ENCODE results near the gene DBX1. TPM values are rescaled to one million over a fixed set of nuclear protein-coding genes. Genes with fewer than 3 reads are reported as not detected.

DBX1 gene
- total RNA-seq, 4 donors from 2014 or later, result not detected

GRCh38 chr11:20178976-20179375 is 18.7 kb upstream of the DBX1 start:
- DNase-seq (ENCODE audit: low spot score) (no peak), ATAC-seq (ENCODE audit: low FRiP score) (no peak)
- TF ChIP-seq, protein P1, sequence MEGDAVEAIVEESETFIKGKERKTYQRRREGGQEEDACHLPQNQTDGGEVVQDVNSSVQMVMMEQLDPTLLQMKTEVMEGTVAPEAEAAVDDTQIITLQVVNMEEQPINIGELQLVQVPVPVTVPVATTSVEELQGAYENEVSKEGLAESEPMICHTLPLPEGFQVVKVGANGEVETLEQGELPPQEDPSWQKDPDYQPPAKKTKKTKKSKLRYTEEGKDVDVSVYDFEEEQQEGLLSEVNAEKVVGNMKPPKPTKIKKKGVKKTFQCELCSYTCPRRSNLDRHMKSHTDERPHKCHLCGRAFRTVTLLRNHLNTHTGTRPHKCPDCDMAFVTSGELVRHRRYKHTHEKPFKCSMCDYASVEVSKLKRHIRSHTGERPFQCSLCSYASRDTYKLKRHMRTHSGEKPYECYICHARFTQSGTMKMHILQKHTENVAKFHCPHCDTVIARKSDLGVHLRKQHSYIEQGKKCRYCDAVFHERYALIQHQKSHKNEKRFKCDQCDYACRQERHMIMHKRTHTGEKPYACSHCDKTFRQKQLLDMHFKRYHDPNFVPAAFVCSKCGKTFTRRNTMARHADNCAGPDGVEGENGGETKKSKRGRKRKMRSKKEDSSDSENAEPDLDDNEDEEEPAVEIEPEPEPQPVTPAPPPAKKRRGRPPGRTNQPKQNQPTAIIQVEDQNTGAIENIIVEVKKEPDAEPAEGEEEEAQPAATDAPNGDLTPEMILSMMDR (IDR thresholded peaks at IDR 0.05), result no peak

DNA sequence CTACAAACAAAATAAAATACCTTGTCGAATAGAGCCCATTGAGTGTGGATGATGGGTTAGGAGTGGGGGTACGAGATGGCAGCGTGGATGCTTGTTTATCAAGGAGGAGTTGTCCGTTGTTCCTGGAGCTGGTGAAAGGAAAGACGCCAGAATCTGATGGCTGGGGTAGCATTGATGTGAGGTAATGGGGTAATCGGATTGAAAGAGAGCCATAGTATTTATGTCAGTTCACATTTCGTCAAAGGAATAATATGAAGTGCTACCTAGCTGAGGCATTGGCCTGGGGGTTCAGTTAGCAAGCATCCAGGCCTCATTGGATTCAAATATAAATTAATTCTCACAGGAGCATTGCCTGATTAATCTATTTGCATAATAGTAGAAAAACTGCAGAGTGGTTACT is 16.9 kb upstream of the DBX1 start:
- no peak for ATAC-seq (ENCODE audit: low FRiP score)
- TF ChIP-seq, protein P1 (IDR thresholded peaks at IDR 0.05), result no peak
- DNase-seq (ENCODE audit: low spot score), result no peak

- DNase-seq (ENCODE audit: low spot score), result no peak
- TF ChIP-seq, protein P1 (IDR thresholded peaks at IDR 0.05), result no peak
- no peak for ATAC-seq (ENCODE audit: low FRiP score)
Observed at GRCh38 chr11:20172721-20173447, 12.6 kb upstream of the DBX1 start.

GRCh38 chr11:20163783-20164481 is 3.7 kb upstream of the DBX1 start:
- DNase-seq (ENCODE audit: low spot score) (no peak), ATAC-seq (ENCODE audit: low FRiP score) (no peak)
- TF ChIP-seq, protein P1 (IDR thresholded peaks at IDR 0.05), result no peak

- ATAC-seq (ENCODE audit: low FRiP score), result no peak
- no peak for DNase-seq (ENCODE audit: low spot score)
- TF ChIP-seq, protein P1 (IDR thresholded peaks at IDR 0.05), result no peak
Observed at GRCh38 chr11:20162824-20163782, 2.8 kb upstream of the DBX1 start.

DNA sequence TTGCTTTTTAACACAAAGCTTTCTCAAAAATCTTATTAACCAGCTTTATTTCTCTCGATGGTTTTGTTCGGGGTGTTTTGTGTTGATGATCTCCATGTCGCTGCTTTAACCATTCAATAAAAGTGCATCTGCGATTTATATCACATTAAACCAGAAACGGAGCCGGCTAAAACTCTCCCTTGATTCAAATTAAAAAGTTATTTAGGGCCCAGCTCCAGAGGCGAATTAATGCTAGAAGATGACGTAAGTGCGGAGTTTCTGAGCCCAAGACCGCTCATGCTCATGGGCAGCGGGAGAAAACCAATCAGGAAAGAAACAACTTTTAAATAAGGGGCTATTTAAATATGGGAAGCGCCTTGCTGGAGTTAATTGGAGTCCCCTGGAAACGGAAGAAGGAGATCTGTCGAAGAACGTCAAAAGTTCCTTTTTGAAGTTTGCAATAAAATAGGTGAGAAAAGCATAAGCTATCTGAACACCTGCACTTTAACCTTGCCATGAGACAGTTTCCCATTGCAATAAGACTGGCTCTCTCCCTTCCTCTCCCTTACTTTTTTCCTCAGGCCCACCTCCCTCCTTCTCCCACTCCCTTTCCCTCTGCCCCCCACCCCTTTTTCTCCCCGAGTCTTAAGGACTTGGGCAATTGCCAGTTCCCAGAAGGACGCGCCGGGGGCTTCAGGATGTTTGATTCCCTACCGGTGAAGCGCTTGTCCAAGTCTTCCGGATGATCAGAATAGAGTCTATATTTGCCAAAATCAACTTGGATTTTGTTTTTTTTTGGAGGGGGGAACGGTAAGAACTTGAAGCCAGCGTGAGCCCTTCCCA is 1.9 kb upstream of the DBX1 start:
- ATAC-seq (ENCODE audit: low FRiP score) (no peak), DNase-seq (ENCODE audit: low spot score) (no peak)
- TF ChIP-seq, protein P1 (IDR thresholded peaks at IDR 0.05), result no peak

All from omental fat pad (tissue), 4 donors.